ENCODE results near the gene TMEM132A. TPM values are rescaled to one million over a fixed set of nuclear protein-coding genes. Genes with fewer than 3 reads are reported as not detected.

Gene TMEM132A
- total RNA-seq, 1 experiment from 2014 or later = 57.9 TPM

Other genes starting within 250 kb of the TMEM132A start
- gene MS4A8, start 224.8 kb upstream of the TMEM132A start, total RNA-seq (2014; rRNA removed; shearing (Covaris generic)) = not detected in 2 replicates
- gene MS4A18, start 199.7 kb upstream of the TMEM132A start, total RNA-seq (2014; rRNA removed; shearing (Covaris generic)) = not detected in 2 replicates
- not detected in 2 replicates for gene MS4A15, start 167.6 kb upstream of the TMEM132A start, total RNA-seq (2014; rRNA removed; shearing (Covaris generic))
- gene MS4A10, start 139.1 kb upstream of the TMEM132A start, total RNA-seq (2014; rRNA removed; shearing (Covaris generic)) = not detected in 2 replicates
- gene CCDC86, start 82.3 kb upstream of the TMEM132A start, total RNA-seq (2014; rRNA removed; shearing (Covaris generic)) = 13.9 and 19.7 TPM in 2 replicates
- gene PTGDR2, start 68.5 kb upstream of the TMEM132A start, total RNA-seq (2014; rRNA removed; shearing (Covaris generic)) = 0.07 TPM in 1 of 2 replicates, not detected in the other
- gene ZP1, start 56.9 kb upstream of the TMEM132A start, total RNA-seq (2014; rRNA removed; shearing (Covaris generic)) = 1.3 TPM in 1 of 2 replicates, not detected in the other
- gene PRPF19, start 17.9 kb upstream of the TMEM132A start, total RNA-seq (2014; rRNA removed; shearing (Covaris generic)) = 117 and 122 TPM in 2 replicates
- gene TMEM109, start 10.3 kb upstream of the TMEM132A start, total RNA-seq (2014; rRNA removed; shearing (Covaris generic)) = 47.7 and 77.7 TPM in 2 replicates
- 7.9 and 23.3 TPM in 2 replicates for gene SLC15A3, start 27.7 kb downstream of the TMEM132A start, total RNA-seq (2014; rRNA removed; shearing (Covaris generic))
- 0.10 TPM in 1 of 2 replicates, not detected in the other for gene CD6, start 47.2 kb downstream of the TMEM132A start, total RNA-seq (2014; rRNA removed; shearing (Covaris generic))
- gene CD5, start 178.0 kb downstream of the TMEM132A start, total RNA-seq (2014; rRNA removed; shearing (Covaris generic)) = not detected in 2 replicates
- gene VPS37C, start 237.0 kb downstream of the TMEM132A start, total RNA-seq (2014; rRNA removed; shearing (Covaris generic)) = 8.0 and 15.1 TPM in 2 replicates